HG03060 (cell line): ENCODE measurements around the gene PTPRT.

ENCODE experiments used
- ATAC-seq: cut with Tn5 transposase; IDR thresholded peaks from one replicate; pipeline ENCODE4 v1.9.1; 2021; ENCODE audit warnings: low read depth, moderate number of reproducible peaks; ENCODE audit not compliant: unreplicated experiment

The PTPRT gene

GRCh38 chr20:43189554-43190331 lies at the start of gene PTPRT:
PTPRT (minus strand) TSS chr20:43189906; CDS start chr20:43189733, 173 bp downstream.
- no peak for ATAC-seq

- ATAC-seq = no peak
Measured at GRCh38 chr20:43238833-43239232, 49.1 kb upstream of the PTPRT start.

- no peak for ATAC-seq
Measured at GRCh38 chr20:43238266-43238665, 48.6 kb upstream of the PTPRT start.

GRCh38 chr20:43237651-43238168 lies 48.0 kb upstream of the PTPRT start:
- no peak for ATAC-seq

GRCh38 chr20:43235998-43236397 lies 46.3 kb upstream of the PTPRT start:
- ATAC-seq = no peak

GRCh38 chr20:43231829-43232228 lies 42.1 kb upstream of the PTPRT start:
- no peak for ATAC-seq

- ATAC-seq = no peak
Measured at GRCh38 chr20:43229696-43230095, 40.0 kb upstream of the PTPRT start.

GRCh38 chr20:43220612-43221011 lies 30.9 kb upstream of the PTPRT start:
- ATAC-seq = no peak

GRCh38 chr20:43210901-43211300 lies 21.2 kb upstream of the PTPRT start:
- no peak for ATAC-seq

- no peak for ATAC-seq
Measured at GRCh38 chr20:43209831-43210230, 20.1 kb upstream of the PTPRT start.

GRCh38 chr20:43205699-43206098 lies 16.0 kb upstream of the PTPRT start:
- no peak for ATAC-seq

GRCh38 chr20:43202100-43202499 lies 12.4 kb upstream of the PTPRT start:
- ATAC-seq = no peak

GRCh38 chr20:43198607-43199006 lies 8.9 kb upstream of the PTPRT start:
- no peak for ATAC-seq

GRCh38 chr20:43196243-43196642 lies 6.5 kb upstream of the PTPRT start:
- ATAC-seq = no peak

GRCh38 chr20:43194137-43194536 lies 4.4 kb upstream of the PTPRT start:
- ATAC-seq = no peak

- ATAC-seq = no peak
Measured at GRCh38 chr20:43193443-43193842, 3.7 kb upstream of the PTPRT start.

- no peak for ATAC-seq
Measured at GRCh38 chr20:43191946-43192863, 2.5 kb upstream of the PTPRT start.

- ATAC-seq = no peak
Measured at GRCh38 chr20:43191143-43191542, 1.4 kb upstream of the PTPRT start.

GRCh38 chr20:43190332-43190953 lies 737 bp upstream of the PTPRT start:
- no peak for ATAC-seq

GRCh38 chr20:43188861-43189553 lies 699 bp downstream of the PTPRT start:
- ATAC-seq = no peak
